IMR-90 (cell line): Measurements from ENCODE around the gene UBXN6. TPM values are rescaled to one million over a fixed set of nuclear protein-coding genes. Genes with fewer than 3 reads are reported as not detected.

Experiments
- ATAC-seq: fragments of 200-7000 bp; cut with Tn5 transposase; 2 replicates; pipeline ENCODE4 v1.9.1; 2020; ENCODE audit warnings: low read depth, mild to moderate bottlenecking, moderate library complexity
- BruUV-seq: library from RNA; stranded (reverse); fragments of 400-500 nt; replicated peaks from 2 replicates; lab custom pipeline; 2021; lab: Mats Ljungman, UMichigan
- CTCF ChIA-PET: fragments of 300-600 bp; formaldehyde crosslinking; extraction: SDS; loops from one replicate; lab custom pipeline; 2021; ENCODE audit warnings: antibody characterized with exemption; lab: Yijun Ruan, JAX
- POLR2A ChIA-PET: fragments of 300-600 bp; sonication (Branson Sonifier 250); formaldehyde crosslinking; loops from one replicate; lab custom pipeline; 2022; ENCODE audit warnings: antibody characterized with exemption; ENCODE audit not compliant: unreplicated experiment; lab: Charles Lee
- DNase-seq: peaks from one replicate; pipeline ENCODE4 v3.0.0; 2013
- H2AFZ ChIP-seq: replicated peaks from 2 replicates; pipeline ENCODE3; 2013; ENCODE audit warnings: low read length, mild to moderate bottlenecking; ENCODE audit not compliant: poor library complexity
- H2AK5ac ChIP-seq: 2 replicates; pipeline ENCODE4 v1.6.1; 2013; ENCODE audit warnings: low read depth, low read length, inconsistent platforms
- H2AK9ac ChIP-seq: replicated peaks from 2 replicates; pipeline ENCODE3; 2013; ENCODE audit warnings: mild to moderate bottlenecking, low read depth, low read length, moderate library complexity; ENCODE audit not compliant: poor library complexity
- H2BK120ac ChIP-seq: 2 replicates; pipeline ENCODE4 v1.6.1; 2013; ENCODE audit warnings: low read depth, low read length, inconsistent platforms
- H2BK15ac ChIP-seq: 3 replicates; pipeline ENCODE4 v1.6.1; 2013; ENCODE audit warnings: low read depth, low read length, inconsistent platforms
- H2BK20ac ChIP-seq: 2 replicates; pipeline ENCODE4 v1.6.1; 2013; ENCODE audit warnings: low read depth, mild to moderate bottlenecking, inconsistent platforms, low read length, moderate library complexity
- H2BK5ac ChIP-seq: 2 replicates; pipeline ENCODE4 v1.6.1; 2013; ENCODE audit warnings: mild to moderate bottlenecking, low read depth, low read length, inconsistent platforms; ENCODE audit not compliant: poor library complexity, severe bottlenecking
- H3K14ac ChIP-seq: replicated peaks from 2 replicates; pipeline ENCODE4 v1.6.1; 2013; ENCODE audit warnings: low read depth, low read length, inconsistent platforms
- H3K18ac ChIP-seq: 2 replicates; pipeline ENCODE4 v1.6.1; 2013; ENCODE audit warnings: low read depth, low read length, control low read depth
- H3K23ac ChIP-seq: 2 replicates; pipeline ENCODE4 v1.6.1; 2013; ENCODE audit warnings: low read depth, low read length, inconsistent platforms
- H3K27ac ChIP-seq: 2 replicates; pipeline ENCODE4 v1.5.1; 2013; ENCODE audit warnings: mild to moderate bottlenecking, control low read depth, low read length; ENCODE audit not compliant: insufficient read depth
- H3K27me3 ChIP-seq: 2 replicates; pipeline ENCODE4 v1.6.1; 2013; ENCODE audit warnings: low read length; ENCODE audit not compliant: control insufficient read depth, insufficient read depth
- H3K36me3 ChIP-seq: 2 replicates; pipeline ENCODE4 v1.6.1; 2013; ENCODE audit warnings: low read length, mixed read lengths; ENCODE audit not compliant: control insufficient read depth, insufficient read depth
- H3K4ac ChIP-seq: 2 replicates; pipeline ENCODE4 v1.6.1; 2013; ENCODE audit warnings: low read depth, low read length, inconsistent platforms
- H3K4me1 ChIP-seq: 2 replicates; pipeline ENCODE4 v1.6.1; 2013; ENCODE audit warnings: low read length, mixed read lengths; ENCODE audit not compliant: control insufficient read depth, insufficient read depth
- H3K4me2 ChIP-seq: 2 replicates; pipeline ENCODE4 v1.6.1; 2013; ENCODE audit warnings: low read depth, mild to moderate bottlenecking, control low read depth, low read length, moderate library complexity
- H3K4me3 ChIP-seq: 2 replicates; pipeline ENCODE4 v1.5.1; 2013; ENCODE audit warnings: low read depth, mild to moderate bottlenecking, control low read depth, low read length, moderate library complexity; ENCODE audit not compliant: insufficient read depth
- H3K56ac ChIP-seq: 2 replicates; pipeline ENCODE4 v1.6.1; 2013; ENCODE audit warnings: low read length, inconsistent platforms; ENCODE audit not compliant: insufficient read depth; ENCODE audit errors: extremely low read depth
- H3K79me1 ChIP-seq, 2 experiments: 2 replicates each; pipeline ENCODE4 v1.6.1; 2013; ENCODE audit warnings: low read length in 2 of 2, inconsistent platforms in 1 of 2, low read depth in 1 of 2
- H3K9ac ChIP-seq: 2 replicates; pipeline ENCODE4 v1.6.1; 2013; ENCODE audit warnings: low read depth, low read length, control low read depth
- H3K9me1 ChIP-seq: 2 replicates; pipeline ENCODE4 v1.6.1; 2013; ENCODE audit warnings: low read length, inconsistent platforms; ENCODE audit not compliant: insufficient read depth
- H3K9me3 ChIP-seq: 2 replicates; pipeline ENCODE4 v1.6.1; 2013; ENCODE audit warnings: low read length; ENCODE audit not compliant: control insufficient read depth, insufficient read depth
- H4K20me1 ChIP-seq: 2 replicates; pipeline ENCODE4 v1.6.1; 2013; ENCODE audit warnings: low read length, inconsistent platforms; ENCODE audit not compliant: insufficient read depth
- H4K5ac ChIP-seq: 2 replicates; pipeline ENCODE4 v1.6.1; 2013; ENCODE audit warnings: mild to moderate bottlenecking, low read depth, low read length, control low read depth
- H4K8ac ChIP-seq, 2 experiments: 2 replicates each; pipeline ENCODE4 v1.6.1; 2013; ENCODE audit warnings: low read depth in 2 of 2, low read length in 2 of 2, control low read depth in 1 of 2, inconsistent platforms in 1 of 2
- H4K91ac ChIP-seq: 2 replicates; pipeline ENCODE4 v1.6.1; 2013; ENCODE audit warnings: low read depth, low read length, inconsistent platforms; ENCODE audit not compliant: insufficient read depth
- BHLHE40 ChIP-seq: fragments of 150-350 bp; IDR thresholded peaks from 2 replicates; pipeline ENCODE4 v1.6.1; 2016; ENCODE audit warnings: mild to moderate bottlenecking, low read depth, low read length
- CEBPB ChIP-seq: IDR thresholded peaks from 2 replicates; pipeline ENCODE4 v1.6.1; 2012; ENCODE audit warnings: low read depth, low read length, improper control_type of control experiment
- CHD1 ChIP-seq: IDR thresholded peaks from 2 replicates; pipeline ENCODE4 v1.6.1; 2012; ENCODE audit warnings: low read depth, low read length, improper control_type of control experiment
- CTCF ChIP-seq: conservative IDR thresholded peaks from 2 replicates; pipeline ENCODE4 v1.5.1; 2012; ENCODE audit warnings: mild to moderate bottlenecking, low read depth, low read length, improper control_type of control experiment
- FOS ChIP-seq: fragments of 150-350 bp; IDR thresholded peaks from 2 replicates; pipeline ENCODE4 v1.6.1; 2016; ENCODE audit warnings: low read depth, low read length
- MAFK ChIP-seq: IDR thresholded peaks from 2 replicates; pipeline ENCODE4 v1.6.1; 2012; ENCODE audit warnings: low read depth, low read length, improper control_type of control experiment
- MXI1 ChIP-seq: IDR thresholded peaks from 2 replicates; pipeline ENCODE4 v1.6.1; 2012; ENCODE audit warnings: low read depth, mild to moderate bottlenecking, low read length, moderate library complexity, borderline replicate concordance
- NFE2L2 ChIP-seq: fragments of 150-350 bp; IDR thresholded peaks from 2 replicates; pipeline ENCODE4 v1.6.1; 2016; ENCODE audit warnings: low read depth, mild to moderate bottlenecking, low read length
- POLR2A ChIP-seq: IDR thresholded peaks from 2 replicates; pipeline ENCODE4 v1.6.1; 2012; ENCODE audit warnings: mild to moderate bottlenecking, low read depth, low read length
- RCOR1 ChIP-seq: IDR thresholded peaks from 2 replicates; pipeline ENCODE4 v1.6.1; 2012; ENCODE audit warnings: mild to moderate bottlenecking, low read length, improper control_type of control experiment; ENCODE audit not compliant: insufficient replicate concordance
- RFX5 ChIP-seq: IDR thresholded peaks from 2 replicates; pipeline ENCODE4 v1.8.0; 2012; ENCODE audit warnings: low read depth, mild to moderate bottlenecking, low read length, moderate library complexity
- SMC3 ChIP-seq: fragments of 150-350 bp; IDR thresholded peaks from 2 replicates; pipeline ENCODE4 v1.6.1; 2016; ENCODE audit warnings: low read depth, mild to moderate bottlenecking, antibody characterized with exemption, low read length, moderate library complexity
- USF2 ChIP-seq: fragments of 150-350 bp; IDR thresholded peaks from 2 replicates; pipeline ENCODE4 v1.6.1; 2017; ENCODE audit warnings: mild to moderate bottlenecking, antibody characterized with exemption, low read length, low read depth
- WGBS, 2 experiments: methylation state at CpG; one replicate each; pipeline versions ENCODE4 v1.1.5 to v1.1.7; 2013; ENCODE audit warnings: missing lambda C conversion rate in 2 of 2; ENCODE audit not compliant: insufficient read length in 1 of 2; ENCODE audit errors: extremely low coverage in 2 of 2; 5-methylcytosine and 5-hydroxymethylcytosine counted together
- dilution Hi-C: fragments of 300-500 bp; cut with HindIII; formaldehyde crosslinking; loops from one replicate; pipeline ENCODE4 v1.14.3; 2018; ENCODE audit warnings: low sequenced_read_pairs; ENCODE audit not compliant: unreplicated experiment
- in situ Hi-C: fragments of 300-500 bp; cut with MboI; formaldehyde crosslinking; loops from 3 replicates; pipeline ENCODE4 v1.14.3; 2019; ENCODE audit warnings: low sequenced_read_pairs, inconsistent platforms, mixed read lengths
- intact Hi-C: fragments of 100-400 bp; cut with micrococcal nuclease; formaldehyde crosslinking; loops from 2 replicates; pipeline ENCODE4 v1.10.0; 2022
- polyA plus RNA-seq, 3 experiments: library from polyadenylated mRNA; depleted of rRNA; stranded (reverse); fragments of >200 nt; gene quantifications; 2 replicates each; pipeline ENCODE4 v1.2.3, GENCODE V29; 2012; ENCODE audit warnings: low replicate concordance in 1 of 3
- total RNA-seq: library from RNA; depleted of rRNA; stranded (reverse); fragments of >200 nt; gene quantifications from 2 replicates; pipeline ENCODE4 v1.2.3, GENCODE V29; 2012

The UBXN6 gene
- total and polyA plus RNA-seq, 2 of the 4 experiments (the other 2 are of a cell fraction), result 84.2 to 86.5 TPM

GRCh38 chr19:4493104-4493928 lies 35.7 kb upstream of the UBXN6 start (continued):
- no peak for TF ChIP-seq RCOR1

GRCh38 chr19:4492337-4493103 lies 34.9 kb upstream of the UBXN6 start:
- intact Hi-C loops, result no loop called here
- in situ Hi-C loops, result no loop called here
- BruUV-seq, result no TSS peak
- TF ChIP-seq CTCF (no peak), RFX5 (no peak), CEBPB (no peak), BHLHE40 (no peak), NFE2L2 (no peak), RCOR1 (no peak), MXI1 (no peak), CHD1 (no peak), MAFK (no peak), POLR2A (no peak), USF2 (no peak), FOS (no peak), SMC3 (no peak)

More at GRCh38 chr19:4492337-4493103, 34.9 kb upstream of the UBXN6 start:
- no peak overlapping the region for H3K4me2 ChIP-seq
- no peak overlapping the region for H2BK120ac ChIP-seq
- no peak overlapping the region for H3K18ac ChIP-seq
- H3K9me1 ChIP-seq, result peaks cover 13% of the 10 kb centered on the region
- H4K5ac ChIP-seq, result no peak overlapping the region
- H4K20me1 ChIP-seq, result peaks cover 14% of the 10 kb centered on the region; the same call in 1 of the 2 replicates
- ATAC-seq (no peak), DNase-seq (no peak)
- no peak overlapping the region for H4K8ac ChIP-seq
- no peak overlapping the region for H3K56ac ChIP-seq
- dilution Hi-C loops, result no loop called here
- H3K27ac ChIP-seq, result no peak overlapping the region
- peak overlapping the region; percentile 44 for H2AFZ ChIP-seq
- H4K91ac ChIP-seq, result no peak overlapping the region
- no peak overlapping the region for H2BK20ac ChIP-seq
- ChIA-PET CTCF (no interaction called here), POLR2A (no interaction called here)
- H3K4ac ChIP-seq, result no peak overlapping the region
- peaks cover 7 to 23% of the 10 kb centered on the region in 2 experiments for H3K79me1 ChIP-seq
- H2AK5ac ChIP-seq, result no peak overlapping the region
- H3K23ac ChIP-seq, result no peak overlapping the region
- no peaks in the 10 kb centered on the region for H3K9me3 ChIP-seq
- H3K4me3 ChIP-seq, result no peak overlapping the region
- WGBS, 2 experiments, result 92% methylated on average over 2 of the region's 3 CpGs; no CpG with 5 or more reads in 1 of the 2 experiments
- H2BK15ac ChIP-seq, result no peak overlapping the region
- 0 out of 2 replicates have a peak overlapping the region, but pooled peaks have one; percentile 44 for H3K14ac ChIP-seq
- no peak overlapping the region for H2AK9ac ChIP-seq
- H3K9ac ChIP-seq, result no peak overlapping the region
- peaks cover 69% of the 10 kb centered on the region for H3K36me3 ChIP-seq
- no peaks in the 10 kb centered on the region for H3K4me1 ChIP-seq
- no peaks in the 10 kb centered on the region for H3K27me3 ChIP-seq
- peak overlapping the region; percentile 95 for H2BK5ac ChIP-seq
